Natural killer cell treated with Interleukin-12 subunit alpha and Interleukin-12 subunit beta and Interleukin-15 and Interleukin-18, amount 100 ng/mL, for 72 hours (primary cell): Measurements from ENCODE around the gene PTPRK. TPM values are rescaled to one million over a fixed set of nuclear protein-coding genes. Genes with fewer than 3 reads are reported as not detected.

Source experiments
- ATAC-seq, 2 donors: fragments of 150-1000 bp; cut with Tn5 transposase in 1 of 2; sonication (Bioruptor Pico), chemical (Tn5 transposase) in 1 of 2; 2 replicates each; pipeline ENCODE4 v1.10.0; 2021
- DNase-seq: peaks from one replicate; pipeline ENCODE4 v3.0.0; 2022; ENCODE audit warnings: low spot score
- H3K27ac Mint-ChIP-seq, 2 donors: 1 replicate in 1 of 2; 2 replicates in 1 of 2; pipeline ENCODE4 v1.8.0; 2022; ENCODE audit warnings: mixed read lengths in 2 of 2, mild to moderate bottlenecking in 1 of 2, moderate library complexity in 1 of 2
- H3K27me3 Mint-ChIP-seq, 2 donors: 1 replicate in 1 of 2; 2 replicates in 1 of 2; pipeline ENCODE4 v1.8.0; 2022; ENCODE audit warnings: mixed read lengths in 2 of 2
- H3K36me3 Mint-ChIP-seq: one replicate; pipeline ENCODE4 v1.8.0; 2022; ENCODE audit warnings: mixed read lengths
- H3K4me1 Mint-ChIP-seq, 2 donors: 1 replicate in 1 of 2; 2 replicates in 1 of 2; pipeline ENCODE4 v1.8.0; 2022; ENCODE audit warnings: low read depth in 2 of 2, mixed read lengths in 2 of 2, mild to moderate bottlenecking in 1 of 2
- H3K4me3 Mint-ChIP-seq: one replicate; pipeline ENCODE4 v1.8.0; 2022; ENCODE audit warnings: mixed read lengths
- H3K9me3 Mint-ChIP-seq: 2 replicates; pipeline ENCODE4 v1.8.0; 2022; ENCODE audit warnings: mixed read lengths
- total RNA-seq, 2 donors: library from RNA; stranded (reverse); gene quantifications; one replicate each; pipeline ENCODE4 v1.2.3, GENCODE V29; 2022

The PTPRK gene
- total RNA-seq, 2 donors from 2014 or later, result 0.59 to 13.8 TPM

DNA sequence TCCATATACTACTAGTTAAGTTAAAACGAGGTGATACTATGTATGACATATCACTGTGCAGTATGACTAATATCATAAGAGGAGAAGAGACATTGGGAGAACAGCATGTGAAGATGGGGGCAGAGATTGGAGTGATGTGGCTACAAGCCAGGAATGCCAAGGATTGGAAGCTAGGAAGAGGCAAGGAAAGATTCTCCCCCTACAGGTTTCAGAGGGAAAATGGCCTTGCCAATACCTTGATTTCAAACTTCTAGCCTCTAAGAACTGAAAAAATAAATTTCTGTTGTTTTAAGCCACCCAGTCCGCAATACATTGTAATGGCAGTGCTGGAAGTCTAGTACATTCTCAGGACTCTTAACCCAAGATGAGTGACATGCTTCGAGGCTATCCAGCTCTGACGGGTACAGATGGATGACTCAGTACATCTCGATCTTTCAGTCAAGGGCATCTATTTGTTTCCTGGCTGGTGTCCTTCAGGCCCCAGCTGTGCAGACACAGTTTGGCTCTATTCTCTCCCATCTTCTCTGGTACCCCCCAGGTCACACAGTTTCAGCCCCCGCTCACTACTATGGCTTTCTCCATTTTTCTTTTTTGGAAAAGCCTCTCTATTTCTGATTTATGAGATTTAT, 564.0 kb downstream of the PTPRK start:
- no peak overlapping the region for H3K4me3 Mint-ChIP-seq
- no peak overlapping the region for H3K27ac Mint-ChIP-seq
- no peak for DNase-seq
- no peaks in the 10 kb centered on the region for H3K36me3 Mint-ChIP-seq
- H3K4me1 Mint-ChIP-seq, result peaks cover 8 to 18% of the 10 kb centered on the region in 2 donors
- ATAC-seq, result no peak
- H3K27me3 Mint-ChIP-seq, result no peaks in the 10 kb centered on the region
- H3K9me3 Mint-ChIP-seq, result peaks cover 2% of the 10 kb centered on the region

GRCh38 chr6:127954082-127954481, 566.3 kb downstream of the PTPRK start:
- Mint-ChIP-seq H3K9me3 (no peaks in the 10 kb centered on the region), H3K4me1 (peaks cover 24 to 40% of the 10 kb centered on the region in 2 donors), H3K4me3 (no peak overlapping the region), H3K36me3 (peaks cover 3% of the 10 kb centered on the region), H3K27ac (no peak overlapping the region), H3K27me3 (no peaks in the 10 kb centered on the region)
- no peak for ATAC-seq
- DNase-seq, result no peak

DNA sequence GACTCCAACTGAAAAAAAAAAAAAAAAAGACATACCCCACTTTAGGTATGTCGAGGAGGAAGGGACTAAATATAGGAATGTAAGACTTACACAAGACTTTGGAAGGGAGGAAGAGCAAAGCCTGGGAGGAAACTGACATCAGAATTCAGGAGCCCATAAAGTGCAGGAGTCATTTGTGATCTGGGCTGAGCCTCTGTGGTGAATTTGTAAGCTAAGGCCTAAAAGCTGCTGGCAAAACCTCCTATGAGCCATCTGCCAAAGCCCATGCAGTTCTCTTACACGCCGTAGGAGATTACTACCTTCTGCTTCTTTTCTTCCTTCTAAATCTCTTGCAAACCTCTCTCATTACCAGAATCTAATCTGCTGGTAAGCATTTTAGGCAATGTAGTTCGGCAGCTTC, 567.6 kb downstream of the PTPRK start:
- ATAC-seq (no peak), DNase-seq (no peak)
- Mint-ChIP-seq H3K27ac (peak overlapping the region in 1 of 2 donors; percentile 87), H3K36me3 (peaks cover 9% of the 10 kb centered on the region), H3K4me1 (peaks cover 26 to 43% of the 10 kb centered on the region in 2 donors), H3K9me3 (no peaks in the 10 kb centered on the region), H3K4me3 (peak overlapping the region; percentile 23), H3K27me3 (no peaks in the 10 kb centered on the region)

- DNase-seq (no peak), ATAC-seq (no peak)
- Mint-ChIP-seq H3K9me3 (no peaks in the 10 kb centered on the region), H3K27ac (peak overlapping the region; percentile 87 to 94), H3K27me3 (no peaks in the 10 kb centered on the region), H3K36me3 (peaks cover 13% of the 10 kb centered on the region), H3K4me3 (peak overlapping the region; percentile 77), H3K4me1 (peaks cover 26 to 43% of the 10 kb centered on the region in 2 donors)
Observed at GRCh38 chr6:127952176-127952575, 568.2 kb downstream of the PTPRK start.

DNA sequence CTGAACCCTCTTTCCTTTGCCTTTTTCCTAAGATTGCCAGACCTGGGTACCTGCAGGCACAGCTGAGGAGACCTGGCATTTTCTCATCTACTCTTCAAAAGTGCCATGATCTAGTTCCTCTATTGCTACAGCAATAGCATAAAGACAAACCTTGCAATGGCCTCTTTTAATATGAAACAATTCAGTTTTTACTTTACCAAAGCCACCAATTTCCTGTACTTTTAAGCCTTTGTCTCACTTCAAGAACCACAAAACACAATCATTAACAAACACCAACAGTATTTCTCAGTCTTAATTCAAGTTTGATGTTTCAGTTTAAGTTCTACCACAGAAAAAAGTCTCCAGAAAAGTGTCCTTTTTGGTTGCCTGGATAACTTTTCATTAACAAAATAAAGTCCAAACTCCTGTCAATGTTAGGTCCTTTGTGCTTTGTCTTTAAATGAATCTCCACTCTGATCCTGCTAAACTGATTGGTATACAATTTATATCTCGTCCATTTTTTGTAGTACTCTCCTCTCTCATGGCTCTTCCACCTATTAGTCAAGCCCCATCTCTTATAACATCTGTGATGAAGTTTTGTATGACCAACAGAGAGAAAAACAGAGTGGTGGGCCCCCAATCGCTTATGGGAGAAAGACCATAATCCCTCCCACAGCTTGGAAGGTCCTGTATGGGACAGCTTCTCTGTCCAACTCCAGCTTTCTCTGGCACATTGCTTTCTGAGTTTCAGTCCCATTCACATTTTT, 569.1 kb downstream of the PTPRK start:
- ATAC-seq (peak; percentile 44 to 75), DNase-seq (no peak)
- peak overlapping the region; percentile 77 for H3K4me3 Mint-ChIP-seq
- H3K4me1 Mint-ChIP-seq, result peaks cover 28 to 50% of the 10 kb centered on the region in 2 donors
- H3K27ac Mint-ChIP-seq, result peak overlapping the region; percentile 87 to 94
- no peaks in the 10 kb centered on the region for H3K27me3 Mint-ChIP-seq
- H3K9me3 Mint-ChIP-seq, result peaks cover 2% of the 10 kb centered on the region
- peaks cover 18% of the 10 kb centered on the region for H3K36me3 Mint-ChIP-seq

DNA sequence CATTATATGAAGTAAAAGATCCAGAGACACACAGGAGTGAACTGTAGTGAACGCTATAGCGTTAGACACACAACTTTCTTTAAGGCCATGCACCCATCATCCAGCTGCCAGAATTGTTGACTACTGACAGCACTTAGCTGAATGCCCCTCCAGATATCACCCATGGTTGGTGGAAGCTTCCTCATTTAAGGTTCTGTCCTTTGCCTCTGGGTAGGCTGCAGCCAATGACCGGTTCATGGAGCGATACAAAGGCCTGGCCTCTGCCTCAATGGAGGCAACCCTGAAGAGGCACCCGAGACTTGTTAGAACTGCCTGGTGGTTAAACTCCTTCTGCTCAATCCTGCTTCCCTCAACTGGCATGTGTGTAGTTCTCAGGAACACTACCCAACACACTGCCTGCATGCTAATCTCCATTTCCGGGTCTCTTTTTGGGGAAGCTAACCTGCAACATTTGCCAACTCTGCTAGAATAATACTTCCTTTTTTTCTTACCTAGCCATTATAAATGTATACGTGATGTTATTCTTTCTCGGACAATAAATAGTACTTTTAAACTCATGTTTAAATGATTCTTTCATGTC, 569.7 kb downstream of the PTPRK start:
- ATAC-seq (peak; percentile 24 to 40), DNase-seq (no peak)
- H3K4me1 Mint-ChIP-seq, result peaks cover 31 to 50% of the 10 kb centered on the region in 2 donors
- H3K27ac Mint-ChIP-seq, result peak overlapping the region; percentile 87 to 94
- peak overlapping the region; percentile 77 for H3K4me3 Mint-ChIP-seq
- peaks cover 23% of the 10 kb centered on the region for H3K36me3 Mint-ChIP-seq
- no peaks in the 10 kb centered on the region for H3K27me3 Mint-ChIP-seq
- H3K9me3 Mint-ChIP-seq, result peaks cover 5% of the 10 kb centered on the region

- DNase-seq (no peak), ATAC-seq (no peak)
- H3K27ac Mint-ChIP-seq, result peak overlapping the region in 1 of 2 donors; percentile 87
- peaks cover 5% of the 10 kb centered on the region for H3K9me3 Mint-ChIP-seq
- no peak overlapping the region for H3K4me3 Mint-ChIP-seq
- H3K36me3 Mint-ChIP-seq, result peaks cover 23% of the 10 kb centered on the region
- H3K4me1 Mint-ChIP-seq, result peaks cover 31 to 45% of the 10 kb centered on the region in 2 donors
- no peaks in the 10 kb centered on the region for H3K27me3 Mint-ChIP-seq
Observed at GRCh38 chr6:127949251-127949650, 571.1 kb downstream of the PTPRK start.

- Mint-ChIP-seq H3K27ac (peak overlapping the region; percentile 19 to 57), H3K36me3 (peaks cover 27% of the 10 kb centered on the region), H3K4me3 (peak overlapping the region; percentile 30), H3K9me3 (peaks cover 5% of the 10 kb centered on the region), H3K27me3 (no peaks in the 10 kb centered on the region), H3K4me1 (peaks cover 23 to 36% of the 10 kb centered on the region in 2 donors)
- ATAC-seq (no peak), DNase-seq (no peak)
Observed at GRCh38 chr6:127946388-127946787, 574.0 kb downstream of the PTPRK start.

DNA sequence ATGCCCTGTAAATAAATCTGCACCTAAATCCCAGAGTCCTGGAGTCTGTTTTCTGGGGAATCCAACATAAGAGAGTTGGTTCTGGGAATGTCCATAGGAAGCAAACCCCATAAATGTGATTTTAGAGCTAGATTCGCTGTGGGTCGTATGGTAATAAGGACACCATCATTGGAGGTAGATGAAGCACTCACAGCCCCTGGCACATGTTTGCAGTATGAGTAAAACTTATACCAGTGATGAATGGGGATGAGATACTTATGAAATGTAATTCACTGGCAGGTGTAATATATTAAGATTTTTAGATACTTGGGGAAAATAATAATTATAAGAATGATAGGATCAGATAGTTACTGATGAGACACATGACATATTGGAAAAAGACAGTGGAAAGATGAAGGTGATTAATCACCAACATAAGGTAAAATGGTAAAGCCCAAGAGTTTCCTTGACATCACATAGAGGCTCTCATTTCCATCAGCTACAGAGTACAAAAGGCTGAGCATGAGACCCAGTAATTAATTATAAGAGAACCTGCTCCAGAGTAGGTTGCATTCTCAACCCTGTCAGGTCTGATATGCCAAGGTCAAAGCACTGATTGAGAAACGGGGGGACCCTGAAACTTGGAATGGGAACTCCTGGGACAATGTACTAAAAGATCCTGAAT, 574.8 kb downstream of the PTPRK start:
- DNase-seq (no peak), ATAC-seq (no peak)
- no peaks in the 10 kb centered on the region for H3K27me3 Mint-ChIP-seq
- H3K9me3 Mint-ChIP-seq, result peaks cover 5% of the 10 kb centered on the region
- no peak overlapping the region for H3K4me3 Mint-ChIP-seq
- H3K27ac Mint-ChIP-seq, result peak overlapping the region; percentile 19 to 57
- H3K36me3 Mint-ChIP-seq, result peaks cover 27% of the 10 kb centered on the region
- peaks cover 15 to 28% of the 10 kb centered on the region in 2 donors for H3K4me1 Mint-ChIP-seq

DNA sequence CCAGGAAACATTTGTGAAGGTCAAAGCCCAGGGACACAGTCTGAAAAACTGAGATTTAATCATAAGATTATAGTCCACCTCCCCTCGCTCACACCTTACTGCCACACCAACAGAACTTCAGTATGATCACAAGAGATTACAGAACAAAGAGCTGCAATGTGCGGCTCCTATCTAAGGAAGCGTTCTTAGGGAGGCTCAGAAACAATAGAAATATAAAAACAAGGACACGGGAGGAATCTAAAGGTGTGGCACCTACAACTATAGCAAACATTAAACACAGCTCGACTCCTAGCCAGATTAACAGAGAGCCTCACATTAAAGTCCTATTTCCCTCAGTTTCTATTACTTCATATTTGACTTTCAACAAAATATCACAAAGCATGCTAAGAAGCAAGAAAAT, 579.2 kb downstream of the PTPRK start:
- peak overlapping the region in 1 of 2 donors; percentile 11 for H3K27ac Mint-ChIP-seq
- DNase-seq (no peak), ATAC-seq (no peak)
- peaks cover 8% of the 10 kb centered on the region for H3K36me3 Mint-ChIP-seq
- H3K9me3 Mint-ChIP-seq, result peaks cover 2% of the 10 kb centered on the region
- peaks cover 6 to 30% of the 10 kb centered on the region in 2 donors for H3K4me1 Mint-ChIP-seq
- no peak overlapping the region for H3K4me3 Mint-ChIP-seq
- H3K27me3 Mint-ChIP-seq, result no peaks in the 10 kb centered on the region

DNA sequence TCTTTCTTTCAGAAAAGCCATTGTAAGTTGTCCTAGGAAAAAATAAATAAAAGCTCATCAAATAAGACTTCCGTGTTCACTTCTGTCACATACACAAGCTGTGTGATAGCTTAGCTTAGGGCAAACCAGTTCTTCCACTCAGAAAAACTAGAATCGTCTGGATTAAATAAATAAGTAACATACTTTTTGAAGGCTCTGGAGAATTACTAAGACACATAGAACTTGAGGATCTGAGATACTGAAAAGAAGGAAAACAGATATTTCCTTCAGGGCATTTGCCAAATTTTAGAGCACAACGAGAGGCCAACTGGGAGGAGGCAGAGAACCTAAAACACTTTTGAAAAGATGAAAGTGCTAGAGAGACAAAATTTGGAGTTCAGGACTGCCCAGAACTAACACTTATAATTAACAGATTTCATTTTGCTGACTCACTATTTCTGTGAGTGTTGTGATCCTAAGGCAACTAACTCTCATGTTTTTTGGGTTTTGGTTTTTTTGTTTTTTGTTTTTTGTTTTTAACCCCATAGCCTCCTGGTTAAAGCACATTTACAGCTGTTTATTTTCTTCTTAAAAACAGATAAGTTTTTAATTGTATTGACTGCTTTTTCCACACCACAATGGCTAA, 580.8 kb downstream of the PTPRK start:
- Mint-ChIP-seq H3K27ac (peak overlapping the region; percentile 68 to 85), H3K27me3 (no peaks in the 10 kb centered on the region), H3K36me3 (peaks cover 4% of the 10 kb centered on the region), H3K4me3 (peak overlapping the region; percentile 34), H3K9me3 (no peaks in the 10 kb centered on the region), H3K4me1 (peaks cover 4 to 27% of the 10 kb centered on the region in 2 donors)
- no peak for ATAC-seq
- DNase-seq, result no peak

DNA sequence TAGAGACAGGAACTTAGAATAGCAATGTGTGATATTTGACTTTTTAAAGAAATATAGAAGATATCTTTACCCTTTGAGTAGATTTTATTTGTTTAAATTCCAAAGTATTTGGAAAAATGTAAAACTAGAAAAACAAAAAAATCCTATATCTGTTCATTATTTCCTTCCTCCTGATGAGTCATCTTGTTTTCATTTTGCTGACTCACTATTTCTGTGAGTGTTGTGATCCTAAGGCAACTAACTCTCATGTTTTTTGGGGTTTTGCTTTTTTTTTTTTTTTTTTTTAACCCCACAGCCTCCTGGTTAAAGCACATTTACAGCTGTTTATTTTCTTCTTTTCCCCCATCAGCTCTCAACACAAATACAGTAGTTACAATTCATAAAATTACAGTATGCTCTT, 581.7 kb downstream of the PTPRK start:
- Mint-ChIP-seq H3K4me3 (peak overlapping the region; percentile 34), H3K27me3 (no peaks in the 10 kb centered on the region), H3K27ac (peak overlapping the region; percentile 68 to 85), H3K36me3 (peaks cover 4% of the 10 kb centered on the region), H3K4me1 (peaks cover 8 to 27% of the 10 kb centered on the region in 2 donors), H3K9me3 (no peaks in the 10 kb centered on the region)
- DNase-seq (no peak), ATAC-seq (no peak)

DNA sequence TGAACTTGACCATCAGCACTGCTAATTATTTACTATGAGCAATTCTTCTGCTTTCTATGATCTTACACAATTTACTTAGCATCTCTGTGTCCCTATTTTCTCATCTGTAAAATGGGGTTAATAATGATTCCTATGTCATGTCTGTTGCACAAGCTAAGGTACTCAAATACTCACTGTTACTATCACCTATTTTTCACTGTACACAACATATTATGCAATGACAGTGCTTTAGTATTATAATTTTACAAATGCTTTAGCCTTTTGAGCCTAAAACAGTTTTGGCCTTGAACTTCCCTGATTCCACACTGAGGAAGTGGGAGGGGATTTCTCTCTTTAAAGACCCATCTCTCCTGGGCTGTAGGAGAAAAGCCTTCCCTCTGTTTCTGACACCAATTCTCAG, 582.7 kb downstream of the PTPRK start:
- Mint-ChIP-seq H3K4me3 (peak overlapping the region; percentile 35), H3K9me3 (no peaks in the 10 kb centered on the region), H3K27ac (peak overlapping the region; percentile 68 to 85), H3K36me3 (peaks cover 13% of the 10 kb centered on the region), H3K27me3 (no peaks in the 10 kb centered on the region), H3K4me1 (peaks cover 8 to 32% of the 10 kb centered on the region in 2 donors)
- DNase-seq (no peak), ATAC-seq (no peak)
